ENCODE results near the gene ACKR4. TPM values are rescaled to one million over a fixed set of nuclear protein-coding genes. Genes with fewer than 3 reads are reported as not detected.
"Not testable (repeated sequence)": the region's sequence is repeated elsewhere in the genome, so short reads cannot be mapped to it uniquely, and the experiment has no call there.

The ACKR4 gene
- total and polyA plus RNA-seq, 2 of the 8 experiments (the other 6 are each of a cell fraction or from before 2014, with no cell fraction given), result not detected

DNA sequence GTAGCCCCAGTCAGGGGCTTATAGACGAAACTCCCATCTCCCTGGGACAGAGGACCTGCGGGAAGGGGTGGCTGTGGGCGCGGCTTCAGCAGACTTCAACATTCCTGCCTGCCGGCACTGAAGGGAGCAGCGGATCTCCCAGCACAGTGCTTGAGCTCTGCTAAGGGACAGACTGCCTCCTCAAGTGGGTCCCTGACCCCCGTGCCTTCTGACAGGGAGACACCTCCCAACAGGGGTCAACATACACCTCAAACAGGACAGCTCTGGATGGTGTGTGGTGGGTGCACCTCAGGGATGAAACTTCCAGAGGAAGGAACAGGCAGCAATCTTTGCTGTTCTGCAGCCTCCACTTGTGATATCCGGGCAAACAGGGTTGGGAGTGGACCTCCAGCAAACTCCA is 9.6 kb downstream of the ACKR4 start:
- not testable (repeated sequence) for FAIRE-seq; H4K20me1 ChIP-seq (replicated peaks in 1 of 2; ENCODE audit: control insufficient read depth in 1 of 2, insufficient read depth in 2 of 2, low read length in 2 of 2); H3K36me3 ChIP-seq (ENCODE audit: control insufficient read depth in 2 of 4, insufficient read depth in 4 of 4, low read length in 3 of 4); H2AFZ ChIP-seq (ENCODE audit: low read length); H3K18ac ChIP-seq (ENCODE audit: extremely low read depth, low read length); H3K27me3 ChIP-seq (replicated peaks in 1 of 4; ENCODE audit: control insufficient read depth in 3 of 4, extremely low read depth in 1 of 4, insufficient read depth in 3 of 4, low read length in 3 of 4); H3K9me3 ChIP-seq (ENCODE audit: insufficient read depth in 2 of 2, low read depth in 1 of 2, low read length in 1 of 2); H2BK120ac ChIP-seq (replicated peaks; ENCODE audit: low read depth, low read length); H3K79me1 ChIP-seq (ENCODE audit: low read depth, low read length); H3K27ac ChIP-seq (ENCODE audit: low read depth, low read length); H3K14ac ChIP-seq (ENCODE audit: insufficient read length); H2AK5ac ChIP-seq (ENCODE audit: low read depth, low read length); H3K79me2 ChIP-seq (ENCODE audit: control insufficient read depth in 1 of 2, insufficient read depth in 2 of 2, low read length in 2 of 2); H3K9ac ChIP-seq (replicated peaks in 1 of 4; ENCODE audit: extremely low read depth in 1 of 4, low read depth in 3 of 4, low read length in 3 of 4); H3K56ac ChIP-seq (replicated peaks; ENCODE audit: insufficient read length, low read depth, low read length); H3K4me1 ChIP-seq (replicated peaks in 1 of 4; ENCODE audit: control insufficient read depth in 3 of 4, insufficient read depth in 4 of 4, low read length in 3 of 4); H2BK5ac ChIP-seq (ENCODE audit: low read depth, low read length); H3K4me2 ChIP-seq (ENCODE audit: insufficient read depth in 1 of 2, low read depth in 2 of 2, low read length in 2 of 2); H4K5ac ChIP-seq (ENCODE audit: insufficient read length, low read depth, low read length); H2BK15ac ChIP-seq (ENCODE audit: low read length); H4K8ac ChIP-seq (ENCODE audit: extremely low read depth, insufficient read depth, low read length); H2BK12ac ChIP-seq (ENCODE audit: low read depth, low read length); H3K4me3 ChIP-seq (ENCODE audit: extremely low read depth in 1 of 4, insufficient read depth in 2 of 4, low read depth in 3 of 4, low read length in 4 of 4); H4K91ac ChIP-seq (replicated peaks; ENCODE audit: insufficient read length, low read length); H2BK20ac ChIP-seq (ENCODE audit: low read length); H3K23me2 ChIP-seq (ENCODE audit: low read depth, low read length); H3K23ac ChIP-seq (ENCODE audit: insufficient read length); H3K4ac ChIP-seq (replicated peaks; ENCODE audit: insufficient read length, low read depth, low read length)
- DNase-seq (ENCODE audit: low read depth in 1 of 2, low spot score in 2 of 2), result peak in 1 of 2 experiments; percentile 54
- peak; percentile 28; the same call in 1 of the 2 replicates for TF ChIP-seq TEAD4 (IDR thresholded peaks at IDR 0.05; ENCODE audit: low read depth, low read length)
- POLR2A ChIA-PET (ENCODE audit: partially characterized antibody), result interaction anchor here (1.2 kb wide), 1 partner anchor 12 kb away, joined by 3 read pairs; no protein-coding TSS in a partner anchor
- 86% methylated on average over 8 of the region's 8 CpGs; no CpG with 5 or more reads in 1 of the 2 experiments for WGBS, 2 experiments (ENCODE audit: extremely low coverage in 1 of 2, insufficient coverage in 1 of 2, insufficient read length in 1 of 2, insufficient replicate concordance in 2 of 2, low coverage in 1 of 2, low lambda C conversion rate in 2 of 2, missing lambda C conversion rate in 1 of 2)
- CTCF ChIA-PET (ENCODE audit: partially characterized antibody), result interaction anchor here (1.3 to 1.4 kb wide), 2 partner anchors 36 to 71 kb away, joined by 3 to 4 read pairs; no protein-coding TSS in a partner anchor

DNA sequence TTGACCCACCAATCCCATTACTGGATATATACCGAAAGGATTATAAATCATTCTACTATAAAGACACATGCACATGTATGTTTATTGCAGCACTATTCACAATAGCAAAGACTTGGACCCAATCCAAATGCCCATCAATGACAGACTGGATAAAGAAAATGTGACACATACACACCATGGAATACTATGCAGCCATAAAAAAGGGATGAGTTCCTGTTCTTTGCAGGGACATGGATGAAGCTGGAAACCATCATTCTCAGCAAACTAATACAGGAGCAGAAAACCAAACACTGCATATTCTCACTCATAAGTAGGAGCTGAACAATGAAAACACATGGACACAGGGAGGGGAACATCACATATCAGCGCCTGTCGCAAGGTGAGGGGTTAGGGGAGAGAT is 18.2 kb downstream of the ACKR4 start:
- H2BK15ac ChIP-seq (ENCODE audit: low read length); H3K4me1 ChIP-seq (replicated peaks in 1 of 4; ENCODE audit: control insufficient read depth in 3 of 4, insufficient read depth in 4 of 4, low read length in 3 of 4); H4K91ac ChIP-seq (replicated peaks; ENCODE audit: insufficient read length, low read length); H2AFZ ChIP-seq (ENCODE audit: low read length); DNase-seq (ENCODE audit: low read depth in 1 of 2, low spot score in 2 of 2); H4K8ac ChIP-seq (ENCODE audit: extremely low read depth, insufficient read depth, low read length); H2BK5ac ChIP-seq (ENCODE audit: low read depth, low read length); H3K23ac ChIP-seq (ENCODE audit: insufficient read length); H3K4ac ChIP-seq (replicated peaks; ENCODE audit: insufficient read length, low read depth, low read length); H3K9me3 ChIP-seq (ENCODE audit: insufficient read depth in 2 of 2, low read depth in 1 of 2, low read length in 1 of 2); H3K4me2 ChIP-seq (ENCODE audit: insufficient read depth in 1 of 2, low read depth in 2 of 2, low read length in 2 of 2); H3K56ac ChIP-seq (replicated peaks; ENCODE audit: insufficient read length, low read depth, low read length); H2BK120ac ChIP-seq (replicated peaks; ENCODE audit: low read depth, low read length); H3K27me3 ChIP-seq (replicated peaks in 1 of 4; ENCODE audit: control insufficient read depth in 3 of 4, extremely low read depth in 1 of 4, insufficient read depth in 3 of 4, low read length in 3 of 4); H3K79me1 ChIP-seq (ENCODE audit: low read depth, low read length); H3K18ac ChIP-seq (ENCODE audit: extremely low read depth, low read length); H4K20me1 ChIP-seq (replicated peaks in 1 of 2; ENCODE audit: control insufficient read depth in 1 of 2, insufficient read depth in 2 of 2, low read length in 2 of 2); H2BK12ac ChIP-seq (ENCODE audit: low read depth, low read length); H3K14ac ChIP-seq (ENCODE audit: insufficient read length); H3K23me2 ChIP-seq (ENCODE audit: low read depth, low read length); H3K36me3 ChIP-seq (ENCODE audit: control insufficient read depth in 2 of 4, insufficient read depth in 4 of 4, low read length in 3 of 4); H3K27ac ChIP-seq (ENCODE audit: low read depth, low read length); H3K79me2 ChIP-seq (ENCODE audit: control insufficient read depth in 1 of 2, insufficient read depth in 2 of 2, low read length in 2 of 2); POLR2A ChIA-PET (ENCODE audit: partially characterized antibody); H2BK20ac ChIP-seq (ENCODE audit: low read length); H3K9ac ChIP-seq (replicated peaks in 1 of 4; ENCODE audit: extremely low read depth in 1 of 4, low read depth in 3 of 4, low read length in 3 of 4); FAIRE-seq; H4K5ac ChIP-seq (ENCODE audit: insufficient read length, low read depth, low read length); H2AK5ac ChIP-seq (ENCODE audit: low read depth, low read length); H3K4me3 ChIP-seq (ENCODE audit: extremely low read depth in 1 of 4, insufficient read depth in 2 of 4, low read depth in 3 of 4, low read length in 4 of 4): not testable (repeated sequence)
- CTCF ChIA-PET (ENCODE audit: partially characterized antibody), result interaction anchor here (0.9 to 1.1 kb wide), 2 partner anchors 27 to 79 kb away, joined by 4 to 5 read pairs; no protein-coding TSS in a partner anchor
- WGBS, 2 experiments (ENCODE audit: extremely low coverage in 1 of 2, insufficient coverage in 1 of 2, insufficient read length in 1 of 2, insufficient replicate concordance in 2 of 2, low coverage in 1 of 2, low lambda C conversion rate in 2 of 2, missing lambda C conversion rate in 1 of 2), result 98% methylated on average over 3 of the region's 3 CpGs; no CpG with 5 or more reads in 1 of the 2 experiments
